ENCODE results near the gene POLN.
"Not testable (repeated sequence)": the region's sequence is repeated elsewhere in the genome, so short reads cannot be mapped to it uniquely, and the experiment has no call there.

POLN gene

DNA sequence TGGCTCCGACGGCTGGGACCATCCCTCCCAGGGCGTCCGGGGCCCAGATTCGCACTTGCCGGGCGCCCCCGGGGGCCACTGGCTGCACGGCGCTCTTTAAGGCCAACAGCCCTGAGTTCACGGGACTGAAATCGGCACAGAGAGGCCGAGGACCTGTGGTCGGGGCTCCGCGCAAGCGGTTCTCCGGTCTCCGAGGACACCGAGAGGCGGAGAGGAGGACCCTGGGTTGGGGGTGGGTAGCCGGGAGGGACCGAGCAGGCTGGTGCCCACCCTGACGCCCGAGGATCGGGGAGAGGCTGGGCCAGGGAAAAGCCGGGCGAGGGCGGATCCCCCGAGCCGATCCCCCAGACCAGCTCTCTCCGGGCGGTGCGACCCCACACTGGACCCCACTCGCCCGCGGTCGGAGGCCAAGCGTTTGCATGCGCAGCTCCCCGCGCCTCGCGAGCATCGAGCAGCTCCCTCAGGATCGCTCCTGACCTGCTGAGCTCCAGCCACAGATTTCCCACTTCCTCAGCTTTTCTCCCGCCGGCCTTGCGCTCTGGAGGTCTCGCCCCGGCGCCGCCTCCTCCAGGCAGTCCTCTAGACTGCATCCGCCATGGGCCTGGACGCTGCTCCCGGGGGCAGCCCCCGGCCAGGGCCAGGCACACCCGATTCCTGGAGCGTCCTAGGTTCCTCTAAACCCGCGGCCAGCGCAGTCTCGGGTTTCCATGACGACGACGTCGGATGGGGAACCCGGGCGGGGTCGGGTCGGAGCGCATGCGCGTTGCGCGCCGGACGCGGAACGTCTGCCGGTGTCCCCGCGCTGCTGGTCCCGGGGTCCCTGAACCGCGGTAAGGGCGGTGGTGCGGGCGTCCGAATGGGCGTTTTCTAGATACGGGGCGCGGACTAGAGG lies 200.4 kb downstream of the POLN start:
- ChIA-PET POLR2A (no interaction called here), CTCF (no interaction called here)
- Histone ChIP-seq H3K9me3 (ENCODE audit: control extremely low read depth in 1 of 5, control insufficient read depth in 4 of 5, insufficient read depth in 2 of 5, low read depth in 1 of 5, low read length in 4 of 5) (peaks cover 0 to 2% (median 0%) of the 10 kb centered on the region in 5 experiments), H3K36me3 (ENCODE audit: control insufficient read depth in 4 of 4, insufficient read depth in 4 of 4, low read length in 3 of 4) (peaks cover 0 to 3% (median 0%) of the 10 kb centered on the region in 4 experiments), H3K4me1 (ENCODE audit: control extremely low read depth in 1 of 4, control insufficient read depth in 4 of 4, insufficient read depth in 4 of 4, low read length in 3 of 4) (peaks cover 0 to 19% (median 10%) of the 10 kb centered on the region in 4 experiments), H3K27ac (ENCODE audit: insufficient read depth in 1 of 2, low read depth in 1 of 2, low read length in 2 of 2, poor library complexity in 1 of 2, severe bottlenecking in 2 of 2) (no peak overlapping the region), H3K27me3 (replicated peaks in 2 of 5; ENCODE audit: control insufficient read depth in 4 of 5, insufficient read depth in 5 of 5, low read length in 4 of 5) (peaks cover 9 to 70% (median 22%) of the 10 kb centered on the region in 5 experiments), H3K4me3 (ENCODE audit: control insufficient read depth in 1 of 7, extremely low read depth in 1 of 7, insufficient read depth in 4 of 7, low read depth in 2 of 7, low read length in 6 of 7) (peak overlapping the region; percentile 50 to 77 (median 68))
- peak; percentile 66 to 86 (median 82) for DNase-seq
- under 1% methylated on average over 80 of the region's 94 CpGs for WGBS (ENCODE audit: insufficient coverage)

DNA sequence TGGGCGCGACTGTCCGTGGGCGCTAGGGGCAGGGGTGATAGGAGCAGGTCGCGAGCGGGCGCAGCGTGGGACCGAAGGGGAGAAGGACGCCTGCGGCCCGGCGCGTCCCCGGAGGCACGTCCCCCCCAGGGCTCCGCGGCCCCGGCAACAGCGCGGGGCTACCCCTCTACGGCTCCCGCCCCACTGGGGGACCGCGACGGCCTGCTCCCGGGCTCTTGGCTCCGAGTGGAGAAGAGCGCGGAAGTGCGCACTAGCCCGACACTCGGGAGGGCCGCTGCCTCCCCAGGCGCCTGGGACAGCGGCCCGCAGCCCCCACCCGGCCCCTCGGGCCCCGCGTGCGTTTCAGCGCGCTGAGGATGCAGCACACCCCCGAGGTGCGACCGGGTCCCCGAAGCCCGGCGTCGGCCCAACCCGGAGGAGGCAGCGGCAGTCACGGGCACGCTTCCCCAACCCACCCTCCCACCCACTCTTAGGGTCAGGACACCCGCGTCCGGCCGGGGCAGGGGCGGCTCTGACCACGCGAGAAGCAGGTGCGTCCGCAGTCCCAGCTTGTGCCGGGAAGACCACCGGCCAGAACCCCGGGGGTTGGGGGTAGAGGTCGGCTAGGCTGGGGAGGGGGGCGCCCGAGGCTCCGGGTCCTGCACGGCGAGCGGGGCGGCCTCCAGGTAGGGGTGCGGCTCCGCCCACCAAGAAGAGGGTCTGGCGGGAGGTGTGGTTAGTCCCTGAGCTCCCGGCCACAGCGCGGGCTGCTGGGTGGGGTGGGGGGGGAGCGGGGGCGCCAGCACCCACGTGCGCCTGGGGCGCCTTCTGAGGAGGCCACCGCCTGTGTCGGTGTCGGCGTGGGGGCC lies 201.3 kb downstream of the POLN start:
- ChIA-PET POLR2A (no interaction called here), CTCF (no interaction called here)
- no peak overlapping the region for H3K27ac ChIP-seq (ENCODE audit: insufficient read depth in 1 of 2, low read depth in 1 of 2, low read length in 2 of 2, poor library complexity in 1 of 2, severe bottlenecking in 2 of 2)
- 8% methylated on average over 52 of the region's 91 CpGs for WGBS (ENCODE audit: insufficient coverage)
- peak in 1 of 3 donors; percentile 31 for DNase-seq
- peaks cover 0 to 2% (median 0%) of the 10 kb centered on the region in 5 experiments for H3K9me3 ChIP-seq (ENCODE audit: control extremely low read depth in 1 of 5, control insufficient read depth in 4 of 5, insufficient read depth in 2 of 5, low read depth in 1 of 5, low read length in 4 of 5)
- H3K4me3 ChIP-seq (ENCODE audit: control insufficient read depth in 1 of 7, extremely low read depth in 1 of 7, insufficient read depth in 4 of 7, low read depth in 2 of 7, low read length in 6 of 7): peak overlapping the region in 3 of 7 experiments; percentile 15 to 77 (median 71)
- H3K27me3 ChIP-seq (replicated peaks in 2 of 5; ENCODE audit: control insufficient read depth in 4 of 5, insufficient read depth in 5 of 5, low read length in 4 of 5): peaks cover 11 to 67% (median 17%) of the 10 kb centered on the region in 5 experiments
- peaks cover 0 to 3% (median 0%) of the 10 kb centered on the region in 4 experiments for H3K36me3 ChIP-seq (ENCODE audit: control insufficient read depth in 4 of 4, insufficient read depth in 4 of 4, low read length in 3 of 4)
- peaks cover 0 to 19% (median 10%) of the 10 kb centered on the region in 4 experiments for H3K4me1 ChIP-seq (ENCODE audit: control extremely low read depth in 1 of 4, control insufficient read depth in 4 of 4, insufficient read depth in 4 of 4, low read length in 3 of 4)

DNA sequence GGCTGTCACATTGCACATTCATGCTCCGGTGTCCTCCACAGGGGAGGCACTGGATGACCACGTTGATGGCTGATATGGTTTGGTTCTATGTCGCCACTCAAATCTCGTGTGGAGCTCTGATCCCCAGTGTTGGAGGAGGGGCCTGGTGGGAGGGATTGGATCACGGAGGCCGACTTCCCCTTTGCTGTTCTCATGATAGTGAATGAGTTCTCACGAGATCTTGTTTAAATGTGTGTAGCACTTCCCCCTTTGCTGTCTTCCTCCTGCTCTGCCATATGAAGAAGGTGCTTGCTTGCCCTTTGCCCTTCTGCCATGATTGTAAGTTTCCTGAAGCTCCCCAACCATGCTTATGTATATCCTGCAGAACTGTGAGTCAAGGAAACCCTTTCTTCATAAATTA lies 205.1 kb downstream of the POLN start:
- 61% methylated on average over 6 of the region's 7 CpGs for WGBS (ENCODE audit: insufficient coverage)
- ChIA-PET POLR2A (no interaction called here), CTCF (no interaction called here)
- Histone ChIP-seq H3K4me1 (ENCODE audit: control extremely low read depth in 1 of 4, control insufficient read depth in 4 of 4, insufficient read depth in 4 of 4, low read length in 3 of 4) (peaks cover 0 to 15% (median 9%) of the 10 kb centered on the region in 4 experiments), H3K9me3 (ENCODE audit: control extremely low read depth in 1 of 5, control insufficient read depth in 4 of 5, insufficient read depth in 2 of 5, low read depth in 1 of 5, low read length in 4 of 5) (peaks cover 0 to 2% (median 0%) of the 10 kb centered on the region in 5 experiments), H3K27me3 (replicated peaks in 2 of 5; ENCODE audit: control insufficient read depth in 4 of 5, insufficient read depth in 5 of 5, low read length in 4 of 5) (peaks cover 6 to 59% (median 11%) of the 10 kb centered on the region in 5 experiments), H3K27ac (ENCODE audit: insufficient read depth in 1 of 2, low read depth in 1 of 2, low read length in 2 of 2, poor library complexity in 1 of 2, severe bottlenecking in 2 of 2) (no peak overlapping the region), H3K4me3 (ENCODE audit: control insufficient read depth in 1 of 7, extremely low read depth in 1 of 7, insufficient read depth in 4 of 7, low read depth in 2 of 7, low read length in 6 of 7) (no peak overlapping the region), H3K36me3 (ENCODE audit: control insufficient read depth in 4 of 4, insufficient read depth in 4 of 4, low read length in 3 of 4) (no peaks in the 10 kb centered on the region)
- DNase-seq: peak in 2 of 3 donors; percentile 56 to 62

DNA sequence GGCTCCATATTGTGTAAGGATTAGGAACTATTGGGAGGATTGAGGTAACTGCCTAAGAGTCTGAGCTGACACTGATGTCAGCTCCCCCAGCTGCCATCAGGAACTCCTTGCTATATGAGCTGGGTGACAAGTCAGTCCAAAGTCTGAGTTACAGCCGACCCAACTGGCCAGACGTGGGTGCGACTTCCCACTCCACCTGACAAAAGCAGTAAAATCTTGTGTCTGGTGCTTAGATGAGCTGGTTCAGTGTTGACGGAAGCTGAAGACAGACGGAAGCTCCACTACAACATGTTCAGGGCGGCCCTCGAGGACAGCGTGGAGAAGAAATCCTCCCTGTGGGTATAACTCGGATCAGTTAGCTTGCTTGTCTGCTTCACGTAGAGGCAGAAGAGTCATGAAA lies 205.6 kb downstream of the POLN start:
- Histone ChIP-seq H3K27me3 (replicated peaks in 2 of 5; ENCODE audit: control insufficient read depth in 4 of 5, insufficient read depth in 5 of 5, low read length in 4 of 5) (peaks cover 6 to 57% (median 11%) of the 10 kb centered on the region in 5 experiments), H3K36me3 (ENCODE audit: control insufficient read depth in 4 of 4, insufficient read depth in 4 of 4, low read length in 3 of 4) (no peaks in the 10 kb centered on the region), H3K4me3 (ENCODE audit: control insufficient read depth in 1 of 7, extremely low read depth in 1 of 7, insufficient read depth in 4 of 7, low read depth in 2 of 7, low read length in 6 of 7) (no peak overlapping the region), H3K27ac (ENCODE audit: insufficient read depth in 1 of 2, low read depth in 1 of 2, low read length in 2 of 2, poor library complexity in 1 of 2, severe bottlenecking in 2 of 2) (no peak overlapping the region), H3K4me1 (ENCODE audit: control extremely low read depth in 1 of 4, control insufficient read depth in 4 of 4, insufficient read depth in 4 of 4, low read length in 3 of 4) (peaks cover 0 to 9% (median 4%) of the 10 kb centered on the region in 4 experiments), H3K9me3 (ENCODE audit: control extremely low read depth in 1 of 5, control insufficient read depth in 4 of 5, insufficient read depth in 2 of 5, low read depth in 1 of 5, low read length in 4 of 5) (peaks cover 0 to 2% (median 0%) of the 10 kb centered on the region in 5 experiments)
- no peak for DNase-seq
- ChIA-PET POLR2A (no interaction called here), CTCF (interaction anchor here (0.6 kb wide), 1 partner anchor 189 kb away, joined by 3 read pairs; no protein-coding TSS in a partner anchor)
- 96% methylated on average over 10 of the region's 10 CpGs for WGBS (ENCODE audit: insufficient coverage)

DNA sequence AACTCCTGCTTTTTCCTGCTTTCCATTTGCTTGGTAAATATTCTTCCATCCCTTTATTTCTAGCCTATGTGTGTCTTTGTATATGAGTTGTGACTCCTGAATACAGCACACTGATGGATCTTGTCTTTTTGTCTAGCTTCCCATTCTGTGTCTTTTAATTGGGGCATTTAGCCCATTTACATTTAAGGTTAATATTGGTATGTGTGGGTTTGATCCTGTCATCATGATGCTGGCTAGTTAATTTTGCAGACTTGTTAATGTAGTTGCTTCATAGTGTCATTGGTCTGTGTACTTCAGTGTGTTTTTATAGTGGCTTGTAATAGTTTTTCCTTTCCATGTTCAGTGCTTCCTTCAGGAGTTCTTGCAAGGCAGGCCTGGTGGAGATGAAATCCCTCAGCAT lies 210.8 kb downstream of the POLN start:
- H3K36me3 ChIP-seq (ENCODE audit: control insufficient read depth in 4 of 4, insufficient read depth in 4 of 4, low read length in 3 of 4); H3K4me3 ChIP-seq (ENCODE audit: control insufficient read depth in 1 of 7, extremely low read depth in 1 of 7, insufficient read depth in 4 of 7, low read depth in 2 of 7, low read length in 6 of 7); DNase-seq; POLR2A ChIA-PET; H3K4me1 ChIP-seq (ENCODE audit: control extremely low read depth in 1 of 4, control insufficient read depth in 4 of 4, insufficient read depth in 4 of 4, low read length in 3 of 4); H3K27ac ChIP-seq (ENCODE audit: insufficient read depth in 1 of 2, low read depth in 1 of 2, low read length in 2 of 2, poor library complexity in 1 of 2, severe bottlenecking in 2 of 2); H3K9me3 ChIP-seq (ENCODE audit: control extremely low read depth in 1 of 5, control insufficient read depth in 4 of 5, insufficient read depth in 2 of 5, low read depth in 1 of 5, low read length in 4 of 5): not testable (repeated sequence)
- CTCF ChIA-PET: interaction anchor here (0.6 kb wide), 1 partner anchor 181 kb away, joined by 3 read pairs; no protein-coding TSS in a partner anchor
- H3K27me3 ChIP-seq (replicated peaks in 2 of 5; ENCODE audit: control insufficient read depth in 4 of 5, insufficient read depth in 5 of 5, low read length in 4 of 5): peaks cover 0 to 29% (median 4%) of the 10 kb centered on the region in 5 experiments

DNA sequence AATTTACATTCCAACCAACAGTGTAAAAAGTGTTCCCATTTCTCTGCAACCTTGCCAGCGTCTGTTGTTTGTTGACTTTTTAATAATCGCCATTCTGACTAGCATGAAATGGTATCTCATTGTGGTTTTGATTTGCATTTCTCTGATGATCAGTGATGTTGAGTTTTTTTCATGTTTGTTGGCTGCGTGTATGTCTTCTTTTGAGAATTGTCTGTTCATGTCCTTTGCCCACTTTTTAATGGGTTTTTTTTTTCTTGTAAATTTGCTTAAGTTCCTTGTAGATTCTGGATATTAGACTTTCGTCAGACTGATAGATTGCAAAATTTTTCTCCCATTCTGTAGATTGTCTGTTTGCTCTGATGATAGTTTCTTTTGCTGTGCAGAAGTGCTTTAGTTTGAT lies 214.8 kb downstream of the POLN start:
- 88% methylated on average over 3 of the region's 4 CpGs for WGBS (ENCODE audit: insufficient coverage)
- H3K27ac ChIP-seq (ENCODE audit: insufficient read depth in 1 of 2, low read depth in 1 of 2, low read length in 2 of 2, poor library complexity in 1 of 2, severe bottlenecking in 2 of 2); DNase-seq; H3K4me3 ChIP-seq (ENCODE audit: control insufficient read depth in 1 of 7, extremely low read depth in 1 of 7, insufficient read depth in 4 of 7, low read depth in 2 of 7, low read length in 6 of 7); H3K36me3 ChIP-seq (ENCODE audit: control insufficient read depth in 4 of 4, insufficient read depth in 4 of 4, low read length in 3 of 4); CTCF ChIA-PET; POLR2A ChIA-PET; H3K4me1 ChIP-seq (ENCODE audit: control extremely low read depth in 1 of 4, control insufficient read depth in 4 of 4, insufficient read depth in 4 of 4, low read length in 3 of 4): not testable (repeated sequence)
- peaks cover 1 to 11% (median 7%) of the 10 kb centered on the region in 5 experiments for H3K9me3 ChIP-seq (ENCODE audit: control extremely low read depth in 1 of 5, control insufficient read depth in 4 of 5, insufficient read depth in 2 of 5, low read depth in 1 of 5, low read length in 4 of 5)
- H3K27me3 ChIP-seq (replicated peaks in 2 of 5; ENCODE audit: control insufficient read depth in 4 of 5, insufficient read depth in 5 of 5, low read length in 4 of 5): peaks cover 0 to 29% (median 7%) of the 10 kb centered on the region in 5 experiments

Data from common myeloid progenitor, CD34-positive (primary cell).